ENCODE measurements around the gene ZNF571. TPM values are rescaled to one million over a fixed set of nuclear protein-coding genes. Genes with fewer than 3 reads are reported as not detected.

Gene ZNF571
- polyA plus RNA-seq, 3 donors from 2014 or later = 4.1 to 6.2 (median 4.5) TPM

Other genes starting within 250 kb of the ZNF571 start
- gene ZNF527, start 223.7 kb downstream of the ZNF571 start, polyA plus RNA-seq = 1 to 10 TPM; 8.1 to 9.9 (median 9.5) TPM
- gene ZNF569, start 127.3 kb downstream of the ZNF571 start, polyA plus RNA-seq = 1 to 10 TPM; 4.4 to 8.6 (median 5.0) TPM
- 10 to 100 TPM in 1 of 3 donors, 1 to 10 TPM in 2; 3.7 to 10.4 (median 4.1) TPM for gene ZNF570, start 125.4 kb downstream of the ZNF571 start, polyA plus RNA-seq
- gene ZNF793, start 87.9 kb downstream of the ZNF571 start, polyA plus RNA-seq = 1 to 10 TPM in 2 of 3 donors, under 1 TPM in 1; 0.13 to 3.0 (median 2.1) TPM
- gene ZNF540, start 84 bp upstream of the ZNF571 start, polyA plus RNA-seq = 1 to 10 TPM; 2.4 to 5.8 (median 2.7) TPM
- 1 to 10 TPM in 2 of 3 donors, under 1 TPM in 1; 0.95 to 3.7 (median 1.6) TPM for gene ZFP30, start 60.7 kb upstream of the ZNF571 start, polyA plus RNA-seq
- 1 to 10 TPM; 1.5 to 6.7 (median 5.9) TPM for gene ZNF607, start 125.0 kb upstream of the ZNF571 start, polyA plus RNA-seq
- gene ZNF573, start 184.8 kb upstream of the ZNF571 start, polyA plus RNA-seq = 1 to 10 TPM; 2.8 to 9.6 (median 8.5) TPM

Measured in immature natural killer cell (primary cell).